ENCODE data around the gene FMO1. TPM values are rescaled to one million over a fixed set of nuclear protein-coding genes. Genes with fewer than 3 reads are reported as not detected.
"Not testable (repeated sequence)": the region's sequence is repeated elsewhere in the genome, so short reads cannot be mapped to it uniquely, and the experiment has no call there.

Gene FMO1
- polyA plus RNA-seq, result 10 to 100 TPM in 1 of 3 donors, 1 to 10 TPM in 2; 1.2 to 15.5 (median 2.4) TPM

- WGBS, 3 donors, result 31 to 83% (median 79%) methylated on average over 4 of the region's 4 CpGs
- no peak within 1 kb of the TSS for H3K27ac ChIP-seq (ENCODE audit: low read depth, low read length)
Observed at GRCh38 chr1:171248302-171248701, at the start of gene FMO1. FMO1 (plus strand) TSS chr1:171248494; CDS start chr1:171258088, 9,594 bp downstream.

GRCh38 chr1:171204296-171204695 lies 44.0 kb upstream of the FMO1 start:
- no peak overlapping the region for H3K27ac ChIP-seq (ENCODE audit: low read depth, low read length)
- WGBS, 3 donors, result 90 to 92% (median 90%) methylated on average over 5 of the region's 5 CpGs

GRCh38 chr1:171206204-171206977 lies 41.9 kb upstream of the FMO1 start:
- 76 to 80% (median 77%) methylated on average over 3 of the region's 3 CpGs for WGBS, 3 donors
- no peak overlapping the region for H3K27ac ChIP-seq (ENCODE audit: low read depth, low read length)

GRCh38 chr1:171206978-171207355 lies 41.3 kb upstream of the FMO1 start:
- 77 to 90% (median 89%) methylated on average over 1 of the region's 1 CpG for WGBS, 3 donors
- H3K27ac ChIP-seq (ENCODE audit: low read depth, low read length), result no peak overlapping the region

GRCh38 chr1:171207377-171207776 lies 40.9 kb upstream of the FMO1 start:
- WGBS, 3 donors, result 79 to 94% (median 84%) methylated on average over 2 of the region's 2 CpGs
- no peak overlapping the region for H3K27ac ChIP-seq (ENCODE audit: low read depth, low read length)

- WGBS, 3 donors, result 37 to 46% (median 42%) methylated on average over 1 of the region's 1 CpG
- no peak overlapping the region for H3K27ac ChIP-seq (ENCODE audit: low read depth, low read length)
Observed at GRCh38 chr1:171210355-171210754, 37.9 kb upstream of the FMO1 start.

GRCh38 chr1:171212607-171213351 lies 35.5 kb upstream of the FMO1 start:
- no peak overlapping the region for H3K27ac ChIP-seq (ENCODE audit: low read depth, low read length)
- WGBS, 3 donors, result 64 to 77% (median 70%) methylated on average over 3 of the region's 3 CpGs

- H3K27ac ChIP-seq (ENCODE audit: low read depth, low read length), result no peak overlapping the region
- 73 to 80% (median 79%) methylated on average over 12 of the region's 12 CpGs for WGBS, 3 donors
Observed at GRCh38 chr1:171213559-171214454, 34.5 kb upstream of the FMO1 start.

- no peak overlapping the region for H3K27ac ChIP-seq (ENCODE audit: low read depth, low read length)
Observed at GRCh38 chr1:171217658-171218443, 30.4 kb upstream of the FMO1 start.

GRCh38 chr1:171218661-171219060 lies 29.6 kb upstream of the FMO1 start:
- 0 to 82% (median 44%) methylated on average over 1 of the region's 1 CpG for WGBS, 3 donors
- no peak overlapping the region for H3K27ac ChIP-seq (ENCODE audit: low read depth, low read length)

More at GRCh38 chr1:171217658-171218443, 30.4 kb upstream of the FMO1 start:
- WGBS, 3 donors, result 64 to 85% (median 77%) methylated on average over 9 of the region's 9 CpGs

- 74 to 89% (median 84%) methylated on average over 2 of the region's 2 CpGs for whole genome bisulfite sequencing, 3 donors
Observed at GRCh38 chr1:171219346-171220080, 28.8 kb upstream of the FMO1 start.

GRCh38 chr1:171220081-171220420 lies 28.2 kb upstream of the FMO1 start:
- WGBS, 3 donors, result 45 to 88% (median 52%) methylated on average over 2 of the region's 2 CpGs
- H3K27ac ChIP-seq (ENCODE audit: low read depth, low read length), result no peak overlapping the region

More at GRCh38 chr1:171219346-171220080, 28.8 kb upstream of the FMO1 start:
- no peak overlapping the region for H3K27ac ChIP-seq (ENCODE audit: low read depth, low read length)

GRCh38 chr1:171220581-171221054 lies 27.7 kb upstream of the FMO1 start:
- 42 to 50% (median 49%) methylated on average over 11 of the region's 11 CpGs for WGBS, 3 donors
- no peak overlapping the region for H3K27ac ChIP-seq (ENCODE audit: low read depth, low read length)

GRCh38 chr1:171221665-171222591 lies 26.4 kb upstream of the FMO1 start:
- no peak overlapping the region for H3K27ac ChIP-seq (ENCODE audit: low read depth, low read length)
- WGBS, 3 donors, result 58 to 80% (median 76%) methylated on average over 5 of the region's 5 CpGs

GRCh38 chr1:171222936-171223335 lies 25.4 kb upstream of the FMO1 start:
- WGBS, 3 donors, result 69 to 71% (median 71%) methylated on average over 5 of the region's 5 CpGs
- H3K27ac ChIP-seq (ENCODE audit: low read depth, low read length), result no peak overlapping the region

GRCh38 chr1:171224257-171224656 lies 24.0 kb upstream of the FMO1 start:
- not testable (repeated sequence) for H3K27ac ChIP-seq (ENCODE audit: low read depth, low read length)
- 82 to 91% (median 84%) methylated on average over 4 of the region's 4 CpGs for WGBS, 3 donors

Data from adipose tissue (tissue), 3 donors.